Thyroid gland (tissue), 4 donors: ENCODE data around the gene ZCCHC24.

ENCODE experiments used
- CTCF ChIP-seq, 6 experiments: fragments of 200-600 bp in 3 of 6; fragments of 450-650 bp in 3 of 6; sonication (generic) in 3 of 6; IDR thresholded peaks; one replicate each; pipeline ENCODE4 v1.5.1; 2016 to 2019; ENCODE audit warnings: antibody characterized with exemption in 6 of 6, mild to moderate bottlenecking in 2 of 6, inconsistent platforms in 1 of 6, moderate library complexity in 1 of 6
- POLR2A ChIP-seq, 2 donors: fragments of 450-650 bp; IDR thresholded peaks; one replicate each; pipeline ENCODE4 v1.6.1; 2017; ENCODE audit warnings: antibody characterized with exemption in 2 of 2, mild to moderate bottlenecking in 2 of 2, moderate library complexity in 1 of 2

- TF ChIP-seq POLR2A (IDR thresholded peaks at IDR 0.05) (no peak), CTCF (IDR thresholded peaks at IDR 0.05) (no peak)
Measured at GRCh38 chr10:79342295-79342761, 103.1 kb downstream of the ZCCHC24 start.
